Measurements from ENCODE around the gene NFKBIB. TPM values are rescaled to one million over a fixed set of nuclear protein-coding genes. Genes with fewer than 3 reads are reported as not detected.
A peak's percentile ranks its signal among the peaks of the same experiment; 100 is the strongest.

NFKBIB gene
- total and polyA plus RNA-seq, 2 of the 13 experiments (the other 11 are each of a cell fraction or from before 2014, with no cell fraction given) = 8.6 to 14.9 TPM

GRCh38 chr19:38931521-38931793 is 31.7 kb downstream of the NFKBIB start (continued):
- TF ChIP-seq ADNP (CRISPR knock-in tag; IDR thresholded peaks at IDR 0.05) (peak; percentile 66; the same call in 1 of the 2 replicates), ZNF354B (CRISPR knock-in tag; IDR thresholded peaks at IDR 0.05) (no peak), ZNF343 (CRISPR knock-in tag; IDR thresholded peaks at IDR 0.05) (no peak), TRAFD1 (CRISPR knock-in tag; IDR thresholded peaks at IDR 0.05; ENCODE audit: borderline replicate concordance) (no peak), ZNF34 (CRISPR knock-in tag; IDR thresholded peaks at IDR 0.05; ENCODE audit: borderline replicate concordance) (no peak), MXD4 (CRISPR knock-in tag; IDR thresholded peaks at IDR 0.05) (no peak), ASH2L (IDR thresholded peaks at IDR 0.05; ENCODE audit: insufficient read length, low read depth, low read length) (no peak), MBNL3 (CRISPR knock-in tag; conservative IDR thresholded peaks at IDR 0.05) (no peak), SPEN (CRISPR knock-in tag; IDR thresholded peaks at IDR 0.05; ENCODE audit: low read depth) (no peak), ZNF333 (CRISPR knock-in tag; IDR thresholded peaks at IDR 0.05; ENCODE audit: borderline replicate concordance) (0 out of 2 replicates have a peak, but pooled peaks have one; percentile 51), SATB2 (CRISPR knock-in tag; IDR thresholded peaks at IDR 0.05) (no peak), ZNF580 (CRISPR knock-in tag; IDR thresholded peaks at IDR 0.05; ENCODE audit: borderline replicate concordance, low read depth) (no peak), ZNF570 (CRISPR knock-in tag; IDR thresholded peaks at IDR 0.05; ENCODE audit: borderline replicate concordance) (no peak), ZFP91 (CRISPR knock-in tag; IDR thresholded peaks at IDR 0.05; ENCODE audit: borderline replicate concordance) (no peak), ZNF576 (CRISPR knock-in tag; IDR thresholded peaks at IDR 0.05) (no peak), ZNF607 (CRISPR knock-in tag; IDR thresholded peaks at IDR 0.05; ENCODE audit: borderline replicate concordance) (no peak), SP140L (CRISPR knock-in tag; IDR thresholded peaks at IDR 0.05; ENCODE audit: borderline replicate concordance) (no peak), ZNF318 (CRISPR knock-in tag; IDR thresholded peaks at IDR 0.05) (no peak), IKZF4 (CRISPR knock-in tag; IDR thresholded peaks at IDR 0.05; ENCODE audit: borderline replicate concordance, low read depth, not compliant biosample characterization) (peak; percentile 6)
